Osteocyte (in vitro differentiated cells): Measurements from ENCODE around the gene ATXN1. TPM values are rescaled to one million over a fixed set of nuclear protein-coding genes. Genes with fewer than 3 reads are reported as not detected.

Experiments used
- DNase-seq: peaks from one replicate; pipeline ENCODE4 v3.0.0; 2021; ENCODE audit warnings: mixed read lengths; ENCODE audit not compliant: unreplicated experiment; ENCODE audit errors: extremely low spot score
- H3K27ac Mint-ChIP-seq: one replicate; pipeline ENCODE4 v1.8.0; 2021; ENCODE audit warnings: mild to moderate bottlenecking, mixed read lengths; ENCODE audit not compliant: unreplicated experiment
- H3K27me3 Mint-ChIP-seq: one replicate; pipeline ENCODE4 v1.8.0; 2021; ENCODE audit warnings: mixed read lengths; ENCODE audit not compliant: unreplicated experiment
- H3K36me3 Mint-ChIP-seq: one replicate; pipeline ENCODE4 v1.8.0; 2021; ENCODE audit warnings: mixed read lengths; ENCODE audit not compliant: unreplicated experiment
- H3K4me1 Mint-ChIP-seq: one replicate; pipeline ENCODE4 v1.8.0; 2021; ENCODE audit warnings: mixed read lengths; ENCODE audit not compliant: unreplicated experiment
- H3K4me3 Mint-ChIP-seq: one replicate; pipeline ENCODE4 v1.8.0; 2021; ENCODE audit warnings: mild to moderate bottlenecking, moderate library complexity, mixed read lengths; ENCODE audit not compliant: unreplicated experiment
- H3K9me3 Mint-ChIP-seq: one replicate; pipeline ENCODE4 v1.8.0; 2021; ENCODE audit warnings: mixed read lengths; ENCODE audit not compliant: unreplicated experiment
- total RNA-seq: library from RNA; stranded (reverse); gene quantifications from 2 replicates; pipeline ENCODE4 v1.2.1, GENCODE V29; 2021
- TF ChIP-seq, protein P1 (sequence below): fragments of 200-600 bp; sonication (generic); IDR thresholded peaks from 2 replicates; pipeline ENCODE4 v1.5.0; 2021; ENCODE audit warnings: antibody characterized with exemption, mild to moderate bottlenecking, moderate library complexity

The ATXN1 gene
- total RNA-seq, 1 donor from 2014 or later: 54.4 TPM

GRCh38 chr6:16523606-16524379, 237.5 kb downstream of the ATXN1 start:
- Mint-ChIP-seq H3K4me1 (peaks cover 23% of the 10 kb centered on the region), H3K27me3 (no peaks in the 10 kb centered on the region), H3K27ac (peak overlapping the region; percentile 83), H3K4me3 (no peak overlapping the region), H3K9me3 (no peaks in the 10 kb centered on the region), H3K36me3 (peaks cover 14% of the 10 kb centered on the region)
- TF ChIP-seq, protein P1, sequence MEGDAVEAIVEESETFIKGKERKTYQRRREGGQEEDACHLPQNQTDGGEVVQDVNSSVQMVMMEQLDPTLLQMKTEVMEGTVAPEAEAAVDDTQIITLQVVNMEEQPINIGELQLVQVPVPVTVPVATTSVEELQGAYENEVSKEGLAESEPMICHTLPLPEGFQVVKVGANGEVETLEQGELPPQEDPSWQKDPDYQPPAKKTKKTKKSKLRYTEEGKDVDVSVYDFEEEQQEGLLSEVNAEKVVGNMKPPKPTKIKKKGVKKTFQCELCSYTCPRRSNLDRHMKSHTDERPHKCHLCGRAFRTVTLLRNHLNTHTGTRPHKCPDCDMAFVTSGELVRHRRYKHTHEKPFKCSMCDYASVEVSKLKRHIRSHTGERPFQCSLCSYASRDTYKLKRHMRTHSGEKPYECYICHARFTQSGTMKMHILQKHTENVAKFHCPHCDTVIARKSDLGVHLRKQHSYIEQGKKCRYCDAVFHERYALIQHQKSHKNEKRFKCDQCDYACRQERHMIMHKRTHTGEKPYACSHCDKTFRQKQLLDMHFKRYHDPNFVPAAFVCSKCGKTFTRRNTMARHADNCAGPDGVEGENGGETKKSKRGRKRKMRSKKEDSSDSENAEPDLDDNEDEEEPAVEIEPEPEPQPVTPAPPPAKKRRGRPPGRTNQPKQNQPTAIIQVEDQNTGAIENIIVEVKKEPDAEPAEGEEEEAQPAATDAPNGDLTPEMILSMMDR: no peak
- no peak for DNase-seq

DNA sequence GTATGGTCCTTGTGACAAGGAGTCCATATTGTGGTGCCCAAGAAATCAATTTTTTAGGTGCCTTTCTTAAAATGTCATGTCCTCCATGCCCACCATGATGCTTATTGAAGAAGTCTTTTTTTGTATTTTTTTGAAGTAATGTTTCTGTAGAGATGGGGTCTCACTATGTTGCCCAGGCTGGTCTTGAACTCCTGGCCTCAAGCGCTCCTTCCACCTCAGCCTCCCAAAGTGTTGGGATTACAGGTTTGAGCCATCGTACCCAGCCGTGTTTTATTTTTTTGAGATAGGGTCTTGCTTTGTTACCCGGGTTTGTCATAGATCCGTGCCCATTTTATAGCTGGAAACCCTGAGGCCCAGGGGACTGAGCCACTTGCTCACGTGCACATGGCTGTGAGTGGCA, 238.3 kb downstream of the ATXN1 start:
- H3K4me3 Mint-ChIP-seq: no peak overlapping the region
- peaks cover 18% of the 10 kb centered on the region for H3K36me3 Mint-ChIP-seq
- H3K27me3 Mint-ChIP-seq: no peaks in the 10 kb centered on the region
- peak overlapping the region; percentile 83 for H3K27ac Mint-ChIP-seq
- H3K4me1 Mint-ChIP-seq: peaks cover 23% of the 10 kb centered on the region
- no peaks in the 10 kb centered on the region for H3K9me3 Mint-ChIP-seq
- TF ChIP-seq, protein P1: no peak
- DNase-seq: no peak

DNA sequence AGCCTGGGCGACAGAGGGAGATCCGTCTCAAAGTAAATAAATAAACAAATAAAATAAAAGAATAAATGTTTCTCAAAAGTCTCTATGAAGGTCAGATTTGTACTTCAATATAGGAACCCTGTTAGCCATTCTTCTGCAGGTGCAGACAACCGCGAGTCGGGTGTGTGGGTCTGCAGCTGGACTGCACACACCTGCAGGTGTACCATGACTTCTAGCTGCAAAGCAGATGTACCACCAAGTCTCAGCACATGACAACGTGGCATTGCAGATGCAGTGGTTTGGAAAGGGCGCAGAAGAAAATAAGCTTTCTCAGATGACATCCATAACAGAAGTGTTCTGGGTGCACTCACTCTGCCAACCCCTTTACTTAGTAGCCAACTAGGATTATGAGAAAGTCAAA, 239.7 kb downstream of the ATXN1 start:
- Mint-ChIP-seq H3K27me3 (no peaks in the 10 kb centered on the region), H3K9me3 (no peaks in the 10 kb centered on the region), H3K36me3 (peaks cover 22% of the 10 kb centered on the region), H3K4me3 (no peak overlapping the region), H3K4me1 (peaks cover 25% of the 10 kb centered on the region), H3K27ac (no peak overlapping the region)
- TF ChIP-seq, protein P1: no peak
- DNase-seq: no peak

- no peaks in the 10 kb centered on the region for H3K27me3 Mint-ChIP-seq
- peaks cover 22% of the 10 kb centered on the region for H3K36me3 Mint-ChIP-seq
- TF ChIP-seq, protein P1: no peak
- no peak overlapping the region for H3K27ac Mint-ChIP-seq
- peaks cover 22% of the 10 kb centered on the region for H3K4me1 Mint-ChIP-seq
- no peaks in the 10 kb centered on the region for H3K9me3 Mint-ChIP-seq
- DNase-seq: no peak
- H3K4me3 Mint-ChIP-seq: no peak overlapping the region
Measured at GRCh38 chr6:16519265-16520242, 241.7 kb downstream of the ATXN1 start.

- H3K4me1 Mint-ChIP-seq: peaks cover 21% of the 10 kb centered on the region
- H3K27me3 Mint-ChIP-seq: no peaks in the 10 kb centered on the region
Measured at GRCh38 chr6:16518265-16518664, 243.0 kb downstream of the ATXN1 start.

More at GRCh38 chr6:16518265-16518664, 243.0 kb downstream of the ATXN1 start:
- H3K36me3 Mint-ChIP-seq: peaks cover 22% of the 10 kb centered on the region
- DNase-seq: no peak
- H3K9me3 Mint-ChIP-seq: no peaks in the 10 kb centered on the region
- H3K4me3 Mint-ChIP-seq: no peak overlapping the region
- H3K27ac Mint-ChIP-seq: no peak overlapping the region
- TF ChIP-seq, protein P1: no peak
